HG03432 (cell line): Measurements from ENCODE around the gene ESPN.
"Not testable (repeated sequence)": the region's sequence is repeated elsewhere in the genome, so short reads cannot be mapped to it uniquely, and the experiment has no call there.

Source experiments
- ATAC-seq: cut with Tn5 transposase; IDR thresholded peaks from one replicate; pipeline ENCODE4 v1.9.1; 2021; ENCODE audit warnings: mild to moderate bottlenecking, moderate library complexity; ENCODE audit not compliant: unreplicated experiment

Gene ESPN

GRCh38 chr1:6427441-6428390, 3.1 kb downstream of the ESPN start:
- ATAC-seq = no peak

DNA sequence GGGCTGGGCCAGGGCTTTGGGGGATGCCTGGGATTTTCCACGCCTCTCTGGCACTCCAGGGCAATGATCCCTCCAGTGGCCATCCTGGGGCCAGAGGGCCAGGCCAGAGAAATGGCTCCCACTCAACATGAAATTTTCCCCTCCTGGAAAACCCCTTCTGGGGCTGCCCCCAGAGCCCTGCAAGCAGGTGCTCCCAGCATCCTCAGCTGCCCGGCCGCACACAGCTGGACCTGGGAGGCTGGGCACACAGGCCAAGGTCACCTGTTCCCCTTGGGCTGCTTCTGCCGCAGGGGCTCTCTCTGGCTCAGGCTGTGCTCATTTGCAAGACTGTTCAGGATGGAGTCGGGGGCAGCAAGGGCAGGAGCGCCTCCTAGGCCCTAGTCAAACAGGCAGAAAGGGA, 3.9 kb downstream of the ESPN start:
- ATAC-seq = not testable (repeated sequence)

DNA sequence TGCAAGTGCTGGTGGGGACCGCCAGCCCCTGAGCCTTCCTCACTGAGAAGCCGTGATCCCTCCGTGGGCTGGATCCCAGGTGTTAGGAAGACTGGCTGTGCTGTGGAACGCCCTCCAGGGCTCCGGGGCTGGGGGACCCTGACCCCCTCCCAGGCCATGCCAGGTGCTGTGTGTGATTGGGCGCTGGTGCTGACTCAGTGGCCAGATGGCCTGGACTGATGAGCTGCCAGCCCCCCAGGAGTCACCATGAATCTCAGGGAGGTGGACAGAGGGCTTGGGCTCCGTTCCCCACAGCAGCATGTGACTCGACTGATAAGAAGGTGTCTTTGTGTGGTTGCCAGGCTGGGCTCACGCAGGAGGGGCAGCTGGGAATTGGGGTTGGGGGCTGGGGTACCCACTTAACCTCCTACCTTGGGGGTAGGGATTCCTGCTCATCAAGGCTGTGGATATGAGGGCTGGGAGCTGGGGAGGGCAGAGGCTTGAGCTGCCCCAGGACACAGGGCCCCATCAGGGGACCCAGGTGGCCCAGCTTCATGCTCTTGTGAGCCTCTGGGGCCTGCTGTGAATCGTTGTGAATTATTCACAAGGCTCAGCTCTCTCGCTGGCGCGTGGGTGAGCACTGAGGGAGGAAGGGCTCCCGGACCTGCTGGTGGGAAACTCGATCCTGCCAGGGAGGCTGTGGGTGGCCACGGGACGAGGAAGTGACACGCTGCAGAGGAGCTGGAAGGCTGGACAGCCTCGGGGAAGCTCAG, 5.3 kb downstream of the ESPN start:
- ATAC-seq = not testable (repeated sequence)

DNA sequence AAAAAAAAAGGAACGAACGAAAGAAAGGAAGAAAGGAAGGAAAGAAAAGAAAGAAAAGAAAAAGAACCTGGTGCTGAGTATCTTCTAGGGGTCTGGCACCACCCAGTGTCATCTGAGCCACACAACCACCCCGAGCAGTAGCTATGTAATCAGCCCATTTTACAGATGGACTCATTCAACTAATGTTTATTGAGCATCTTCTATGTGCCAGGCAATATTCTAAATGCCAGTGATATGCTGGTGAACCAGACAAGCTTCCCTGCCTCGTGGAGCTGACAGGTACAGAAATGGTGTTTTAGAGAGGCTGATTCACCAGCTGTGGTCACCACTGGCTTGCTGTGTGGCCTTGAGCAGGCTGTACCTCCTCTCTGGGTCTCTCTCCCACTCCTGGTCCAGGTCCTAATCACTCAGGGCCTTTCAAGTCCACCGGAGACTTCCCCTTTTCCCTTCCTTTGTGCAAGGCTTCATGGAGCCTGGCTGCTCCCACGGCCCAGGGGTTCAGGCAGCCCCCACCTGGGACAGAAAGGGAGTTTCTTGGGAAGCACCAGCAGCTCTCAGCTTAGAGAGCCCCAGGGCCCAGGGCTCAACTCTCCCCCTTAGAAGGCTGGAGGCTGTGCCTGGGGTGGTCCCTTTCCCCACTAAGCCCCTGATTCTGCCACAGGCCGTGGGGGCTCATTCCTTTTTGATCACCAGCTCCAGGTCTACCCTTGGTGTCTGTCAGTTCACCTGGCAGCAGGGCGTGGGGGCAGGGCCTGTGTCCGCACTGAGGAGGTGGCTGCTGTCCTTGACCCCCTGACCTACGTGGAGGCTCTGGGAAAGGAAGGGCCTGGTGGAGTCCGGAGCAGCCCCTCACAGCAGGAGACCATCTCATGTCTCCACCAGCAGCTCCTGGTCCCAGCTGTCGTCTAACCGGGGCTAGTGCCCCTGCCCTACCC, 7.3 kb downstream of the ESPN start:
- ATAC-seq = not testable (repeated sequence)

DNA sequence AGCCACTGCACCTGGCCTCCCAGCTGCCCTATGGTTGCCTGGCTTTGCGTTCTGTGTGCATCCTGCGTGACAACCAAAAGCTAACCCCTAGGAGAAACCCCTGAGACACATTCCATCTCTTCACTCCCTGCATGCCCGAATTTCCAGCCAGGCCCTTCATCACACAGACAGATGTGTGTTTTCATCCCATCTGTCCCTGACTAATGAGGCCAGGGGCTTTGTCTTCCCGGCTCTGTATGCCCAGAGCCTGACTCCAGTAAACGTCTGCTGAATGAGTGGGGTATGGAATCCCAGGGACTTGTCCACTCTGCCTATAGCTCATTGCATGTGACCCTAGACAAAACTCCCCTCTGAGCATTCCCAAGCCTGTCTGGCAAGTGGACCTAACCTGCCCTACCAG, 9.6 kb downstream of the ESPN start:
- no peak for ATAC-seq

DNA sequence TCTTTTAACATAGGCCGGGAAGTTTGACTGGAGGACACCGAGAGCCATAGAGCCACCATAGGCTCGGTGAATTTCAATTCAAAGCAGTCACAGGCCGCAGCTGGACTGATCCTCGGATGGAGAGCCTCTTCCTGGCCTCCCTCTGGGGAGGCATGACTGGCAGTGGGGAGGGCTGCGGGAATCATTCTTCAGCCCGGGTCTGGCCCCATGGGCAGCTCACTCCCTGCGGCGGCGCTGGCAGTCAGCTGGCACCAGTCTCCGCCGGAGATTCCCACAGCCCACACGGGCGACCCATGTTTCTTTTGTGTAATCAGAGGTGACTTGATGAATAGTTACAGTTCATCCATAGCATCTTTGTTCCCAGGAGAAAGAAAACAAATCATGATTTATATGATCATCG, 10.6 kb downstream of the ESPN start:
- ATAC-seq = no peak

DNA sequence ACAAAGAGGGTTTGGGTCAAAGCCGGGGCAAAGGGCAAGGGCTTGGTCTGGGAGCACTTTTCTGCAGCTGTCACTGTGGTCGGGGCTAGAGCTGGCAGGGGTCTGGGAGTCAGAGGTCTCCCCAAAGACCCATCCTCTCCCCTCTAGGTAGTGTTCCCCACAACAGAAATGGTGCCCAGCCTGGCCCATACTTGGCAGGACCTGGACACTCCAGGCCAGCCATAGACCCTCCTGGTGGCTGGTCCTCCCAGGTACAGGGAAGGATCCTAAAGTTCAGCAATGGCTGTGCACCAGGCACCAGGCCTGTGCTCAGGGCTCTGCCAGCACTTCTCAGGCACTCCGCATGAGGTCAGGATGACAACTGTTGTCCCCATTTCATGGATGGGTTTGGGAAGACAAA, 11.0 kb downstream of the ESPN start:
- ATAC-seq = no peak

GRCh38 chr1:6436277-6436676, 11.7 kb downstream of the ESPN start:
- not testable (repeated sequence) for ATAC-seq

DNA sequence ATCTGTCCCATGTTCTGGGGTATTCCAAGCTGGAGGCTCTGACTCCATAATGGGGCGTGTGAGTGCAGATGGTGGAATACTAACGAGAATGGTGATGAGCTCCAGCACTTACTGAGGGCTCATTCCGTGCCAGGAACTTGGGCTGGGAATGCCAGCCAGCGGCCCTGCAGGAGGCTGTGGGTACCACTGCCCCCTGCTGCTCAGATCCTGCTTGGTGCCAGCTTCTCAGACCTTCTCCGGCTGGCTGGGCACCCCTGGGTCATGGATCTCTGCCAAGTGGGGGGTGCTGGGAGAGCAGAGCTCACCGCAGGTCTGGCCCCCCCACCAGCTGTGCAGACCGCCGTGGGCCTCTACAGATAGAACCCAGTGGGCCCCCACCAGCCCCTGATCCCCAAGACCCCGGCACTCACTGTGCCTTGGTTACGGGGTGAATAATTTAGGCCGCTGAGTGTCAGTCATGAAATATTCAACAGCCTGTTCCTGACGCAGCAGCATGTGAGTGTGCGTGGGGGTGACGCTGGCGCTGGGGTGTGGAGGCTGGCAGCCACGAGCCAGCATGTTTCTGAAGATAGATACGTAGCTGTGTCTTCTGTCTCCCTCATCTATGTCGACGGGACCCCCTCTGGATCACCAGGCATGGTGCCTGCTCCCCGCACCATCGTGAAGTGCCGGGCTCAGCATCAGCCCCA, 12.6 kb downstream of the ESPN start:
- not testable (repeated sequence) for ATAC-seq

DNA sequence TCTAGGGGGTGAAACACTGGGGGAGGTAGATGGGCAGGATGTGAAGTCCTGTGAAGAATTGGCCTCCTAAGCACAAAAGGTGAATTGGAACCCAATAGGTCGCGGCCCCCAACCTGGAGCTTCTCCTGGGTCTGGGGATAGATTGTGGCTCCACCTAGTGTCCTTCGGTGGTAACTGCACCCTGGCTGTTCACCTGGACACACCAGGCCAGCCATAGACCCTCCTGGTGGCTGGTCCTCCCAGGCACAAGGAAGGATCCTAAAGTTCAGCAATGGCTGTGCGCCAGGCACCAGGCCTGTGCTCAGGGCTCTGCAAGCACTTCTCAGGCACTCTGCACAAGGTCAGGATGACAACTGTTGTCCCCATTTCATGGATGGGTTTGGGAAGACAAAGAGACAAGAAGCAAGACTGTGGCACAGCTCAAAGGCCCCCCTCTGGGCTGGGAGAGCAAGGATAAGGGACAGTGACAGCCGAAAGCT, 13.5 kb downstream of the ESPN start:
- no peak for ATAC-seq

DNA sequence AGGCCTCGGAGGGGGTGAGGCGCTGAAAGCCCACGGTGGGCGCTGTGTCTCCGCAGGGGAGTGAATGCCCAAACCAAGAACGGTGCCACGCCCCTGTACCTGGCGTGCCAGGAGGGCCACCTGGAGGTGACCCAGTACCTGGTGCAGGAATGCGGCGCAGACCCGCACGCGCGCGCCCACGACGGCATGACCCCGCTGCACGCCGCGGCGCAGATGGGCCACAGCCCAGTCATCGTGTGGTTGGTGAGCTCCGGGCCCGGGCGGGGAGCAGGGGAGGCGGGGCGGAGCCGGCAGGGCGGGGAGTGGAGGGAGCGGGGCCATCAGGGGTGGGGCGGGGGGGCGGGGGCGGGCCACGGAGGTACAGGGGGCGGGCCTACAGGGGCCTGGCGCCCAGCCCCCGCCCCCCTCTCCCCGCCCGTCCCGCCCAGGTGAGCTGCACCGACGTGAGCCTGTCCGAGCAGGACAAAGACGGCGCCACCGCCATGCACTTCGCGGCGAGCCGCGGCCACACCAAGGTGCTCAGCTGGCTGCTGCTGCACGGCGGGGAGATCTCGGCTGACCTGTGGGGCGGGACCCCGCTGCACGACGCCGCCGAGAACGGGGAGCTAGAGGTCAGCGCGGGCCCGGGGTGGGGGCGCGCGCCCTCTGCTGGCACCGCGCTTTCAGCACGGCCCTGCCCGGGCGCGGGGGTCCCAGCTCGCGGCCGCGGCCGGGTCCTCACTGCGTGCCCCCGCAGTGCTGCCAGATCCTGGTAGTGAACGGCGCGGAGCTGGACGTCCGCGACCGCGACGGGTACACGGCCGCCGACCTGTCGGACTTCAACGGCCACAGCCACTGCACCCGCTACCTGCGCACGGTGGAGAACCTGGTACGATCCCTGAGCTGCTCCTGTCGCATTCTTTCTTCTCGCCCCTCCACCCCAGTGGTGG, 15.9 kb downstream of the ESPN start:
- ATAC-seq = no peak

- ATAC-seq = no peak
These were observed 17.0 kb downstream of the ESPN start for GRCh38 chr1:6441586-6441985.

DNA sequence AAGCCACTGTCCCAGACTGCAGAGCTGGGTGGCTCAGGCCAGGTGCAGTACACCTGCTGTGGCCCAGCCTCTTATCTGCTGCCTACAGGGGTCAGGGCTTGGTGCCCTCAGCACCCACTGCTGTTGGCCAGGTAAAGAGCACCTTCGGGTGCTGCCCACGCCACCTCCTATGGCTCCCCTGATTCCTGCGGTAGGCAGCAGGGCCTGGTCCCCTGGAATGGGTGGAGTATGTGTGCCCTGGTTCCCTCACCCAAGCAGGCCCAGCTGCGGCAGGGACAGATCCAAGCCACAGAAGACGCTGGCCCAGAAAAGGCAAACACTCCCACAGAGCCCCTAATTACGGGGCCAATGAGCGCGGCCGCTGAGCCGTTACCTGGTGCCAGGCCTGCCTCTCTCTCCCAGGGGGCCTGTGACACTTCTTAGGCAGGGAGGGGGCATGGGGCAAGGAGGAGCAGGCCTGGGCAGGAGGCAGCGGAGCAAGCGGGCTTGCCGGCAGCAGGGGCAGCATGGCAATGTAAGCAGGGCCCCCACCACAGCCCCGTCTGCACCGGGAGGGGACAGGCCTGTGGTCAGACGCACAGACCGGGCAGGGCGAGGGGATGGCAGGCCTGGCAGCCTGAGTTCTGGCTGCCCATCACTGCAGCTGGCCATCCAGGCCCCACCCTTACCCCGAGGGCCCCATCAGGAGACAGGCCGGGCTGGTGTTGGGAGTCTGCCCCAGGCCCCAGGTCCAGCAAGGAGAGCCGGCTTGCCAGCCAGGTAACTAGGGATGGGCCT, 19.0 kb downstream of the ESPN start:
- no peak for ATAC-seq

- no peak for ATAC-seq
These were observed 19.8 kb downstream of the ESPN start for GRCh38 chr1:6444377-6444776.

DNA sequence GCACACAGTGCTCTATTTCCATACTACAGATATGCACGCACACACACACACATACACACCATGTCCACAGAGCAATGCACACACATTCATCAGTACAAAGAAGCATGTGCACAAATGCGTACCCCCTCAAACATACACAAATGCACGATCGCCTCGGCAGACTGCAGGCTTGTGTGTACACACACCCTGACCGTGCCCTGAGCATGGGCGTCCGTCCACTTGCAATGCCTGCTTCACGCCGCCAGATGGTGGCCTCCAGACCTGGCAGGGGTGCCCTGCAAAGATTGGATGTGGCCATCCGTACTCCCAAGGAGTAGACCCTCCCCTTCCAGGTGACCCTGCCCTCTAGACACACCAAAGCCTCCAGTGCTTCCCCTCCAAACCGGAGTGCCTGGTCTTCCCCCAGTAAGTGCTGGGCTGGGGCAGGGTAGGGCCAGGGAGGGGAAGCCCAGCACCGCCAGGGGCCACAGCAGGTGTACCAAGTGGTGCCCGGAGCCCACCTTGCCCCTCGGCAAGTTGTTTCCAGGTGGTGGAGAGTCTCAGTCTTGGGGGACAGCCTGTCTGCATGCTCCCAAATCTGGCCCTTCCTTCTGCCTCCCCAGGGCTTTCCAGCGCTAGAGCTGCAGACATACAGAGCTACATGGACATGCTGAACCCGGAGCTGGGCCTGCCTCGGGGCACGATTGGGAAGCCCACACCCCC, 20.6 kb downstream of the ESPN start:
- ATAC-seq = no peak

DNA sequence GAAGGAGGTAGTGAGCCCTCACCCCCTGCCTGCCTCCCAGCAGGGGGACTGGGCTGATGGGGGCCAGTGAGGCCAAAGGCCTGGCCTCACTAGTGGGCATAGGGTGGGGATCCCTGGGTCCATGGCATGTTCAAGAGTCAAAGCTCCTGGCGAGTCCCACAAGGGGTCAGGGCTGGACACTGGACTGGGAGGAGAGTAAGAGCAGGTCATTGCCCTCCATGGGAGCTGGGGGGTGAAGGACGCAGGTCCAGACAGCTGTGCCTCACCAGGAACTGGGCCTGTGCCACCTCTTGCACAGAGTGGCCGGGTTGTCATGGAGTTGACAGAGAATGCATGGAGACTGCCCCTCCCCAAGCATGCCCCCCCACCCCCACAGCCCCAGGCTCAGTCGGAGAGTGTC, 21.4 kb downstream of the ESPN start:
- ATAC-seq = not testable (repeated sequence)

DNA sequence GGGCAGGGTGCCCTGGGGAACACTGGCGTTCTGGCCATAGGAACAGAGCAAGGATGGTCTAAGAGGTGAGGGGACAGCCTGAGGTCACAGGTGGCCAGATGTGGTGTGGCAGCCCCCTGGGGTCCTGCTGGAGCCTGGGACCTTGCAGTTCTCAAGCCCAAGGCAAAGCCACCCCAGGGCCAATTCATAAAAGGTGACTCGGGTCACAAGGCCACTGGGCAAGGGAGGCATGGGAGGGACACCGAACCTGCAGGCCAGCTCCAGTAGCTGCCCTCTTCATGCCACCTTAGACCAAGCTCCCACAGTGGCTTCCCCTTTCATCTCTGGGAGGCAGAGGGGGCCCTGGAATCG, 22.1 kb downstream of the ESPN start:
- no peak for ATAC-seq
